GM23338 (cell line): ENCODE data around the gene ABHD6. TPM values are rescaled to one million over a fixed set of nuclear protein-coding genes. Genes with fewer than 3 reads are reported as not detected.

Experiments used
- ATAC-seq: fragments of 200-7000 bp; cut with Tn5 transposase; 3 replicates; pipeline ENCODE4 v1.9.1; 2020
- DNase-seq: peaks from one replicate; pipeline ENCODE4 v3.0.0-alpha.2; 2015; ENCODE audit warnings: low spot score
- H2AFZ ChIP-seq: fragments of 200-600 bp; sonication (generic); 2 replicates; pipeline ENCODE4 v1.8.0; 2016; ENCODE audit warnings: antibody characterized with exemption, mild to moderate bottlenecking, moderate library complexity
- H3F3A ChIP-seq: fragments of 200-600 bp; sonication (generic); replicated peaks from 2 replicates; pipeline ENCODE4 v1.8.0; 2017; ENCODE audit warnings: antibody characterized with exemption, mixed run types, low read depth
- H3K27ac ChIP-seq: fragments of 200-600 bp; sonication (generic); 2 replicates; pipeline ENCODE4 v1.6.1; 2016; ENCODE audit warnings: low read depth
- H3K27me3 ChIP-seq: fragments of 200-600 bp; sonication (generic); 2 replicates; pipeline ENCODE4 v1.8.0; 2016; ENCODE audit warnings: mild to moderate bottlenecking, mixed run types, moderate library complexity; ENCODE audit not compliant: insufficient read depth
- H3K36me3 ChIP-seq: fragments of 200-600 bp; sonication (generic); 2 replicates; pipeline ENCODE4 v1.8.0; 2016; ENCODE audit warnings: mild to moderate bottlenecking; ENCODE audit not compliant: insufficient read depth
- H3K4me1 ChIP-seq: fragments of 200-600 bp; sonication (generic); 2 replicates; pipeline ENCODE4 v1.8.0; 2016; ENCODE audit warnings: mild to moderate bottlenecking, moderate library complexity; ENCODE audit not compliant: insufficient read depth
- H3K4me2 ChIP-seq: fragments of 200-600 bp; sonication (generic); 2 replicates; pipeline ENCODE4 v1.7.1; 2017; ENCODE audit warnings: mixed run types
- H3K4me3 ChIP-seq: fragments of 200-600 bp; sonication (generic); 2 replicates; pipeline ENCODE4 v1.6.1; 2016; ENCODE audit warnings: mixed run types
- H3K79me2 ChIP-seq: fragments of 200-600 bp; sonication (generic); replicated peaks from 2 replicates; pipeline ENCODE4 v1.8.0; 2017; ENCODE audit warnings: mild to moderate bottlenecking; ENCODE audit not compliant: insufficient read depth
- H3K9me2 ChIP-seq: fragments of 200-600 bp; sonication (generic); 2 replicates; pipeline ENCODE4 v1.8.0; 2017; ENCODE audit not compliant: insufficient read depth
- H4K20me1 ChIP-seq: fragments of 200-600 bp; sonication (generic); replicated peaks from 2 replicates; pipeline ENCODE4 v1.8.0; 2017; ENCODE audit warnings: mild to moderate bottlenecking; ENCODE audit not compliant: insufficient read depth
- H3K27ac Mint-ChIP-seq: 2 replicates; pipeline ENCODE4 v1.8.0; 2020; ENCODE audit warnings: inconsistent platforms, mild to moderate bottlenecking, moderate library complexity, mixed read lengths
- H3K27me3 Mint-ChIP-seq: 3 replicates; pipeline ENCODE4 v1.8.0; 2022; ENCODE audit warnings: low read depth, mild to moderate bottlenecking, moderate library complexity, mixed read lengths, inconsistent platforms; ENCODE audit not compliant: insufficient read depth, poor library complexity
- H3K36me3 Mint-ChIP-seq: 3 replicates; pipeline ENCODE4 v1.8.0; 2021; ENCODE audit warnings: low read depth, mild to moderate bottlenecking, inconsistent platforms, moderate library complexity, mixed read lengths
- H3K4me1 Mint-ChIP-seq: 3 replicates; pipeline ENCODE4 v1.8.0; 2020; ENCODE audit warnings: mild to moderate bottlenecking, inconsistent platforms, mixed read lengths
- H3K4me3 Mint-ChIP-seq: 3 replicates; pipeline ENCODE4 v1.8.0; 2021; ENCODE audit warnings: moderate library complexity, mild to moderate bottlenecking, inconsistent platforms, mixed read lengths
- H3K9me3 Mint-ChIP-seq: 3 replicates; pipeline ENCODE4 v1.8.0; 2020; ENCODE audit warnings: moderate library complexity, mild to moderate bottlenecking, inconsistent platforms, mixed read lengths
- CREB1 ChIP-seq: fragments of 250-450 bp; sonication (Bioruptor Pico); IDR thresholded peaks from 2 replicates; pipeline ENCODE4 v1.5.0; 2020; ENCODE audit warnings: low read depth, mild to moderate bottlenecking, moderate library complexity
- CTCF ChIP-seq, 2 experiments: fragments of 200-600 bp in 1 of 2; sonication (generic) in 1 of 2; conservative IDR thresholded peaks; 2 replicates each; pipeline versions ENCODE4 v1.5.1 to v1.6.1; 2016 to 2017; ENCODE audit warnings: antibody characterized with exemption in 2 of 2, low read depth in 2 of 2, mild to moderate bottlenecking in 2 of 2, moderate library complexity in 1 of 2
- ETS1 ChIP-seq: IDR thresholded peaks from 2 replicates; pipeline ENCODE4 v1.6.1; 2016; ENCODE audit warnings: antibody characterized with exemption
- EZH2 ChIP-seq: fragments of 200-600 bp; sonication (generic); IDR thresholded peaks from one replicate; pipeline ENCODE4 v1.8.0; 2017; ENCODE audit warnings: antibody characterized with exemption, mild to moderate bottlenecking, low read depth; ENCODE audit not compliant: unreplicated experiment
- EZH2phosphoT487 ChIP-seq: fragments of 200-600 bp; sonication (generic); IDR thresholded peaks from one replicate; pipeline ENCODE4 v1.8.1; 2018; ENCODE audit warnings: antibody characterized with exemption; ENCODE audit not compliant: unreplicated experiment
- JUNB ChIP-seq: IDR thresholded peaks from one replicate; pipeline ENCODE4 v1.6.1; 2016; ENCODE audit warnings: antibody characterized with exemption; ENCODE audit not compliant: unreplicated experiment
- NANOG ChIP-seq: IDR thresholded peaks from 2 replicates; pipeline ENCODE4 v1.6.1; 2016; ENCODE audit warnings: antibody characterized with exemption, borderline replicate concordance
- POLR2AphosphoS5 ChIP-seq: IDR thresholded peaks from 2 replicates; pipeline ENCODE4 v1.6.1; 2016; ENCODE audit warnings: antibody characterized with exemption, low read depth
- REST ChIP-seq: IDR thresholded peaks from one replicate; pipeline ENCODE4 v1.6.1; 2018; ENCODE audit warnings: antibody characterized with exemption; ENCODE audit not compliant: unreplicated experiment
- STAT1 ChIP-seq: IDR thresholded peaks from one replicate; pipeline ENCODE4 v1.6.1; 2016; ENCODE audit warnings: antibody characterized with exemption; ENCODE audit not compliant: unreplicated experiment
- ZNF114 ChIP-seq: fragments of 250-450 bp; sonication (Bioruptor Pico); IDR thresholded peaks from 2 replicates; pipeline ENCODE4 v1.5.0; 2020; ENCODE audit warnings: mild to moderate bottlenecking, moderate library complexity
- ZNF331 ChIP-seq: fragments of 250-450 bp; sonication (Bioruptor Pico); IDR thresholded peaks from 2 replicates; pipeline ENCODE4 v1.5.0; 2020; ENCODE audit warnings: low read depth, mild to moderate bottlenecking, moderate library complexity
- ZNF462 ChIP-seq: fragments of 250-450 bp; sonication (Bioruptor Pico); IDR thresholded peaks from 2 replicates; pipeline ENCODE4 v1.5.0; 2020; ENCODE audit warnings: mild to moderate bottlenecking, moderate library complexity
- polyA plus RNA-seq: library from polyadenylated mRNA; unstranded; fragments of >200 nt; fragmentation: Nextera tagmentation; extraction: Ambion mirVana; gene quantifications from 2 replicates; pipeline ENCODE4 v1.2.1, GENCODE V29; 2016
- total RNA-seq: library from RNA; depleted of rRNA; stranded (reverse); fragments of >200 nt; shearing (Covaris generic); gene quantifications from 2 replicates; pipeline ENCODE4 v1.2.3, GENCODE V29; 2014

ABHD6 gene
- total and polyA plus RNA-seq, 2 experiments from 2014 or later, result 3.7 to 5.5 TPM

GRCh38 chr3:58254144-58254543 lies 16.6 kb downstream of the ABHD6 start:
- Histone ChIP-seq H3K9me2 (no peaks in the 10 kb centered on the region), H3K27ac (no peak overlapping the region), H3K27me3 (no peaks in the 10 kb centered on the region), H4K20me1 (no peaks in the 10 kb centered on the region), H3K4me2 (no peak overlapping the region), H2AFZ (no peak overlapping the region), H3K4me1 (no peaks in the 10 kb centered on the region), H3K4me3 (no peak overlapping the region), H3K79me2 (no peaks in the 10 kb centered on the region), H3F3A (no peaks in the 10 kb centered on the region), H3K36me3 (no peaks in the 10 kb centered on the region)
- no peaks in the 10 kb centered on the region for H3K36me3 Mint-ChIP-seq
- H3K4me3 Mint-ChIP-seq, result no peak overlapping the region
- no peaks in the 10 kb centered on the region for H3K9me3 Mint-ChIP-seq
- H3K4me1 Mint-ChIP-seq, result peaks cover 9% of the 10 kb centered on the region; the same call in 2 of the 3 replicates
- H3K27me3 Mint-ChIP-seq, result peaks cover 2% of the 10 kb centered on the region
- DNase-seq (no peak), ATAC-seq (no peak)
- H3K27ac Mint-ChIP-seq, result no peak overlapping the region
- TF ChIP-seq ZNF462, result no peak
- TF ChIP-seq POLR2AphosphoS5, result no peak
- TF ChIP-seq ZNF114 (CRISPR knock-in tag), result no peak
- TF ChIP-seq CREB1 (CRISPR knock-in tag), result no peak
- no peak for TF ChIP-seq STAT1
- no peak for TF ChIP-seq EZH2phosphoT487
- TF ChIP-seq REST, result no peak
- no peak for TF ChIP-seq ETS1
- no peak for TF ChIP-seq CTCF (conservative IDR thresholded peaks at IDR 0.05; ENCODE audit: low read depth in 2 of 2)
- TF ChIP-seq JUNB, result no peak
- no peak for TF ChIP-seq ZNF331 (CRISPR knock-in tag)
- no peak for TF ChIP-seq NANOG
- TF ChIP-seq EZH2, result no peak
